ENCODE data around the gene NPHP1. TPM values are rescaled to one million over a fixed set of nuclear protein-coding genes. Genes with fewer than 3 reads are reported as not detected.

Gene NPHP1
- total RNA-seq, 2 donors from 2014 or later = 5.2 to 9.7 TPM

GRCh38 chr2:110121052-110121334 lies 83.8 kb downstream of the NPHP1 start:
- TF ChIP-seq POLR2A (IDR thresholded peaks at IDR 0.05) (no peak), CTCF (IDR thresholded peaks at IDR 0.05) (no peak), POLR2AphosphoS5 (IDR thresholded peaks at IDR 0.05) (no peak)
- no peaks in the 10 kb centered on the region for H3K9me3 ChIP-seq
- no peaks in the 10 kb centered on the region for H3K36me3 ChIP-seq
- H3K4me1 ChIP-seq (replicated peaks) = peaks cover 15% of the 10 kb centered on the region
- DNase-seq (ENCODE audit: low spot score) = no peak
- H3K27ac ChIP-seq = peak overlapping the region; percentile 59 to 85
- 65% methylated on average over 2 of the region's 2 CpGs for whole genome bisulfite sequencing
- H3K4me3 ChIP-seq = no peak overlapping the region
- intact Hi-C loops (cut with DNase I) = no loop called here
- H3K27me3 ChIP-seq (replicated peaks; ENCODE audit: insufficient read depth) = no peaks in the 10 kb centered on the region

- 52% methylated on average over 11 of the region's 11 CpGs for WGBS
- peak overlapping the region; percentile 59 to 85 for H3K27ac ChIP-seq
- DNase-seq (ENCODE audit: low spot score) = peak; percentile 79
Observed at GRCh38 chr2:110120171-110121051, 84.4 kb downstream of the NPHP1 start.

GRCh38 chr2:110116033-110116710 lies 88.6 kb downstream of the NPHP1 start:
- no peaks in the 10 kb centered on the region for H3K36me3 ChIP-seq
- H3K4me3 ChIP-seq = peak overlapping the region; percentile 43 to 52
- peaks cover 17% of the 10 kb centered on the region for H3K4me1 ChIP-seq (replicated peaks)
- TF ChIP-seq CTCF (IDR thresholded peaks at IDR 0.05) (peak in 1 of 4 experiments; percentile 61), POLR2A (IDR thresholded peaks at IDR 0.05) (no peak)
- no peak for DNase-seq (ENCODE audit: low spot score)
- no peaks in the 10 kb centered on the region for H3K9me3 ChIP-seq
- WGBS = 20% methylated on average over 8 of the region's 8 CpGs
- no peaks in the 10 kb centered on the region for H3K27me3 ChIP-seq (replicated peaks; ENCODE audit: insufficient read depth)
- intact Hi-C loops (cut with DNase I) = no loop called here
- peak overlapping the region; percentile 65 to 70 for H3K27ac ChIP-seq

More at GRCh38 chr2:110120171-110121051, 84.4 kb downstream of the NPHP1 start:
- Histone ChIP-seq H3K4me1 (replicated peaks) (peaks cover 17% of the 10 kb centered on the region), H3K36me3 (no peaks in the 10 kb centered on the region), H3K4me3 (peak overlapping the region in 1 of 2 donors; percentile 11), H3K27me3 (replicated peaks; ENCODE audit: insufficient read depth) (no peaks in the 10 kb centered on the region), H3K9me3 (no peaks in the 10 kb centered on the region)
- intact Hi-C loops (cut with DNase I) = no loop called here
- TF ChIP-seq POLR2AphosphoS5 (IDR thresholded peaks at IDR 0.05) (peak; percentile 84), CTCF (IDR thresholded peaks at IDR 0.05) (no peak)

GRCh38 chr2:110115291-110116032 lies 89.4 kb downstream of the NPHP1 start, which contains the start of gene MALL:
Gene MALL (minus strand): TSS chr2:110115822. CDS start chr2:110115792, 30 bp downstream.
- Histone ChIP-seq H3K4me1 (replicated peaks) (peaks cover 17% of the 10 kb centered on the region), H3K4me3 (peak within 1 kb of the TSS; percentile 43 to 52), H3K9me3 (no peaks in the 10 kb centered on the region), H3K36me3 (no peaks in the 10 kb centered on the region), H3K27ac (peak within 1 kb of the TSS; percentile 65 to 70), H3K27me3 (replicated peaks; ENCODE audit: insufficient read depth) (no peaks in the 10 kb centered on the region)
- TF ChIP-seq POLR2A (IDR thresholded peaks at IDR 0.05) (peak; percentile 73), CTCF (IDR thresholded peaks at IDR 0.05) (peak in 1 of 4 experiments; percentile 15), POLR2AphosphoS5 (IDR thresholded peaks at IDR 0.05) (peak; percentile 69)
- intact Hi-C loops (cut with DNase I) = no loop called here
- DNase-seq (ENCODE audit: low spot score) = peak; percentile 62
- WGBS = 6% methylated on average over 62 of the region's 62 CpGs

Data from prostate gland (tissue), 2 donors.